ENCODE data around the gene COL21A1.

COL21A1 gene

GRCh38 chr6:56047931-56048540 is 199.3 kb downstream of the COL21A1 start:
- Histone ChIP-seq H3K4me3 (ENCODE audit: low read depth, low read length) (no peak overlapping the region), H3K36me3 (ENCODE audit: control insufficient read depth in 2 of 2, insufficient read depth in 1 of 2, low read length in 2 of 2) (no peaks in the 10 kb centered on the region), H3K4me1 (ENCODE audit: control insufficient read depth, insufficient read depth, low read length) (no peaks in the 10 kb centered on the region), H3K9me3 (ENCODE audit: control insufficient read depth, insufficient read depth, low read depth, low read length) (no peaks in the 10 kb centered on the region), H3K27ac (ENCODE audit: extremely low read depth, low read depth, low read length) (no peak overlapping the region)
- no peak for TF ChIP-seq ZNF514 (tag by site-specific recombination; IDR thresholded peaks at IDR 0.05)
- no peak for TF ChIP-seq SP2 (tag by site-specific recombination; IDR thresholded peaks at IDR 0.05)
- TF ChIP-seq SETDB1 (IDR thresholded peaks at IDR 0.05; ENCODE audit: insufficient read length, low read length) = no peak
- 0 out of 2 replicates have a peak, but pooled peaks have one; percentile 10 for TF ChIP-seq ZNF335 (tag by site-specific recombination; conservative IDR thresholded peaks at IDR 0.05)
- TF ChIP-seq OSR2 (tag by site-specific recombination; IDR thresholded peaks at IDR 0.05) = 0 out of 2 replicates have a peak, but pooled peaks have one; percentile 11
- ChIA-PET POLR2A (interaction anchor here (0.7 kb wide), 1 partner anchor 199 kb away, joined by 3 read pairs; the partner anchor contains the start of gene COL21A1), CTCF (interaction anchor here (0.9 kb wide), 1 partner anchor 755 kb away, joined by 3 read pairs; no protein-coding TSS in a partner anchor)

DNA sequence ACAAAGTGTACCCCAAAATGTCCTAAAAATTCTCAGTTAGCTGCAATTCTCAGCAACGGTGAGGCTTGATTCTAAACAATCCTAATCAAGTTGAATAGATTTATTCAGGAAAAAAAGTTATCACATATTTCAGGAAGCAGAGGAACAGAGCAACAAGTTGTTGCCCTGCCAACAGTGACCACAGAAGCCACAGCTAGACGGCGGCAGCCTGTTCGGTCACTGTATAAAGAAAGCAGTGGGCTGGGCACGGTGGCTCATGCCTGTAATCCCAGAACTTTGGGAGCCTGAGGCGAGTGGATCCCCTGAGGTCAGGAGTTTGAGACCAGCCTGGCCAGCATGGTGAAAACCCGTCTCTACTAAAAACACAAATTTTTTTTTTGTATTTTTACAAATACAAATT is 200.8 kb downstream of the COL21A1 start:
- no peaks in the 10 kb centered on the region for H3K36me3 ChIP-seq (ENCODE audit: control insufficient read depth in 2 of 2, insufficient read depth in 1 of 2, low read length in 2 of 2)
- H3K4me3 ChIP-seq (ENCODE audit: low read depth, low read length) = no peak overlapping the region
- H3K27ac ChIP-seq (ENCODE audit: extremely low read depth, low read depth, low read length) = no peak overlapping the region
- CTCF ChIA-PET = no interaction called here
- H3K4me1 ChIP-seq (ENCODE audit: control insufficient read depth, insufficient read depth, low read length) = no peaks in the 10 kb centered on the region
- no peak for TF ChIP-seq ZNF366 (tag by site-specific recombination; conservative IDR thresholded peaks at IDR 0.05)
- no peak for TF ChIP-seq ZFP37 (tag by site-specific recombination; IDR thresholded peaks at IDR 0.05)
- TF ChIP-seq SCRT2 (tag by site-specific recombination; IDR thresholded peaks at IDR 0.05) = peak; percentile 84
- no peak for TF ChIP-seq MZF1 (tag by site-specific recombination; IDR thresholded peaks at IDR 0.05; ENCODE audit: borderline replicate concordance)
- TF ChIP-seq ZNF677 (tag by site-specific recombination; IDR thresholded peaks at IDR 0.05) = no peak
- TF ChIP-seq ZNF266 (tag by site-specific recombination; IDR thresholded peaks at IDR 0.05; ENCODE audit: low read depth) = no peak
- no peak for TF ChIP-seq KLF16 (tag by site-specific recombination; IDR thresholded peaks at IDR 0.05)
- TF ChIP-seq, protein P1, sequence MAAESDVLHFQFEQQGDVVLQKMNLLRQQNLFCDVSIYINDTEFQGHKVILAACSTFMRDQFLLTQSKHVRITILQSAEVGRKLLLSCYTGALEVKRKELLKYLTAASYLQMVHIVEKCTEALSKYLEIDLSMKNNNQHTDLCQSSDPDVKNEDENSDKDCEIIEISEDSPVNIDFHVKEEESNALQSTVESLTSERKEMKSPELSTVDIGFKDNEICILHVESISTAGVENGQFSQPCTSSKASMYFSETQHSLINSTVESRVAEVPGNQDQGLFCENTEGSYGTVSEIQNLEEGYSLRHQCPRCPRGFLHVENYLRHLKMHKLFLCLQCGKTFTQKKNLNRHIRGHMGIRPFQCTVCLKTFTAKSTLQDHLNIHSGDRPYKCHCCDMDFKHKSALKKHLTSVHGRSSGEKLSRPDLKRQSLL (tag by site-specific recombination; IDR thresholded peaks at IDR 0.05) = no peak
- POLR2A ChIA-PET = no interaction called here
- no peaks in the 10 kb centered on the region for H3K9me3 ChIP-seq (ENCODE audit: control insufficient read depth, insufficient read depth, low read depth, low read length)

DNA sequence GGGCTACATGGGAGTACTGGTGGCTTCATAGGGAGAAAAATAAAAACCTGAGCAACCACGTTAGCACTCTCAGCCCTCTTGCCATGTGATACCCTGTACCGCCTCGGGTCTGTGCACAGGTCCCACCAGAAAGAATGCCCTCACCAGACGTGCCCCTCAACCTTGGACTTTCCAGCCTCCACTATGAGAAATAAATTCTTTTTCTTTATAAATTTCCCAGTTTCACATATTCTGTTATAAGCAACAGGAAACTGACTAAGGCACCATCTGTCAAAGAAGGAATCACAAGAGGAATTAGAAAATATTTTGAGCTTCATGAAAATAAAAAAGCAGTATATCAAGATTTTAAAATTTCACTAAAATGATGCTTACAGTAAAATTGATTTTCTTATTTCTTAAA is 203.6 kb downstream of the COL21A1 start:
- no peaks in the 10 kb centered on the region for H3K9me3 ChIP-seq (ENCODE audit: control insufficient read depth, insufficient read depth, low read depth, low read length)
- H3K36me3 ChIP-seq (ENCODE audit: control insufficient read depth in 2 of 2, insufficient read depth in 1 of 2, low read length in 2 of 2) = no peaks in the 10 kb centered on the region
- H3K4me1 ChIP-seq (ENCODE audit: control insufficient read depth, insufficient read depth, low read length) = no peaks in the 10 kb centered on the region
- H3K27ac ChIP-seq (ENCODE audit: extremely low read depth, low read depth, low read length) = no peak overlapping the region
- TF ChIP-seq, protein P2, sequence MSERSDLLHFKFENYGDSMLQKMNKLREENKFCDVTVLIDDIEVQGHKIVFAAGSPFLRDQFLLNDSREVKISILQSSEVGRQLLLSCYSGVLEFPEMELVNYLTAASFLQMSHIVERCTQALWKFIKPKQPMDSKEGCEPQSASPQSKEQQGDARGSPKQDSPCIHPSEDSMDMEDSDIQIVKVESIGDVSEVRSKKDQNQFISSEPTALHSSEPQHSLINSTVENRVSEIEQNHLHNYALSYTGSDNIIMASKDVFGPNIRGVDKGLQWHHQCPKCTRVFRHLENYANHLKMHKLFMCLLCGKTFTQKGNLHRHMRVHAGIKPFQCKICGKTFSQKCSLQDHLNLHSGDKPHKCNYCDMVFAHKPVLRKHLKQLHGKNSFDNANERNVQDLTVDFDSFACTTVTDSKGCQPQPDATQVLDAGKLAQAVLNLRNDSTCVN (tag by site-specific recombination; optimal IDR thresholded peaks at IDR 0.05) = no peak
- no peak for TF ChIP-seq ZNF76 (tag by site-specific recombination; IDR thresholded peaks at IDR 0.05; ENCODE audit: borderline replicate concordance, low read depth)
- TF ChIP-seq, protein P3, sequence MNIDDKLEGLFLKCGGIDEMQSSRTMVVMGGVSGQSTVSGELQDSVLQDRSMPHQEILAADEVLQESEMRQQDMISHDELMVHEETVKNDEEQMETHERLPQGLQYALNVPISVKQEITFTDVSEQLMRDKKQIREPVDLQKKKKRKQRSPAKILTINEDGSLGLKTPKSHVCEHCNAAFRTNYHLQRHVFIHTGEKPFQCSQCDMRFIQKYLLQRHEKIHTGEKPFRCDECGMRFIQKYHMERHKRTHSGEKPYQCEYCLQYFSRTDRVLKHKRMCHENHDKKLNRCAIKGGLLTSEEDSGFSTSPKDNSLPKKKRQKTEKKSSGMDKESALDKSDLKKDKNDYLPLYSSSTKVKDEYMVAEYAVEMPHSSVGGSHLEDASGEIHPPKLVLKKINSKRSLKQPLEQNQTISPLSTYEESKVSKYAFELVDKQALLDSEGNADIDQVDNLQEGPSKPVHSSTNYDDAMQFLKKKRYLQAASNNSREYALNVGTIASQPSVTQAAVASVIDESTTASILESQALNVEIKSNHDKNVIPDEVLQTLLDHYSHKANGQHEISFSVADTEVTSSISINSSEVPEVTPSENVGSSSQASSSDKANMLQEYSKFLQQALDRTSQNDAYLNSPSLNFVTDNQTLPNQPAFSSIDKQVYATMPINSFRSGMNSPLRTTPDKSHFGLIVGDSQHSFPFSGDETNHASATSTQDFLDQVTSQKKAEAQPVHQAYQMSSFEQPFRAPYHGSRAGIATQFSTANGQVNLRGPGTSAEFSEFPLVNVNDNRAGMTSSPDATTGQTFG (tag by site-specific recombination; IDR thresholded peaks at IDR 0.05; ENCODE audit: borderline replicate concordance) = no peak
- no peak for TF ChIP-seq OSR2 (tag by site-specific recombination; IDR thresholded peaks at IDR 0.05)
- no peak overlapping the region for H3K4me3 ChIP-seq (ENCODE audit: low read depth, low read length)
- CTCF ChIA-PET = interaction anchor here (0.5 to 0.7 kb wide), 2 partner anchors 18 to 448 kb away, joined by 3 read pairs; no protein-coding TSS in a partner anchor
- POLR2A ChIA-PET = no interaction called here

Measured in HEK293 (cell line).